AG04450 (cell line): ENCODE measurements around the gene SLC41A1. TPM values are rescaled to one million over a fixed set of nuclear protein-coding genes. Genes with fewer than 3 reads are reported as not detected.

Experiments used
- CTCF ChIA-PET: fragments of 300-600, 350-600 bp; formaldehyde crosslinking; extraction: SDS; loops from one replicate; lab custom pipeline; 2022; ENCODE audit warnings: antibody characterized with exemption, inconsistent platforms; lab: Charles Lee
- POLR2A ChIA-PET: fragments of 350-600 bp; formaldehyde crosslinking; extraction: SDS; loops from one replicate; lab custom pipeline; 2021; ENCODE audit warnings: antibody characterized with exemption, inconsistent platforms; lab: Yijun Ruan, JAX
- DNase-seq: peaks from one replicate; pipeline ENCODE4 v3.0.0-alpha.2; 2011; ENCODE audit warnings: low read depth, low spot score
- H3K27ac ChIP-seq: one replicate; pipeline ENCODE4 v1.5.1; 2012; ENCODE audit warnings: low read depth, low read length, control low read depth
- H3K27me3 ChIP-seq: one replicate; pipeline ENCODE4 v1.6.0; 2012; ENCODE audit warnings: low read length; ENCODE audit not compliant: control insufficient read depth, insufficient read depth
- H3K4me3 ChIP-seq: 2 replicates; pipeline ENCODE4 v1.5.1; 2011; ENCODE audit warnings: mild to moderate bottlenecking, low read depth, low read length, control low read depth
- H3K9me3 ChIP-seq: 2 replicates; pipeline ENCODE4 v1.5.1; 2012; ENCODE audit warnings: low read length; ENCODE audit not compliant: control insufficient read depth, insufficient read depth
- polyA plus RNA-seq: library from polyadenylated mRNA; depleted of rRNA; stranded (reverse); fragments of >200 nt; gene quantifications from 2 replicates; pipeline ENCODE4 v1.2.3, GENCODE V29; 2011
- TF ChIP-seq, protein P1 (sequence below): IDR thresholded peaks from 2 replicates; pipeline ENCODE4 v1.5.1; 2011; ENCODE audit warnings: low read depth, low read length, control low read depth, inconsistent platforms

SLC41A1 gene
- polyA plus RNA-seq, 1 experiment, result 29.0 TPM

DNA sequence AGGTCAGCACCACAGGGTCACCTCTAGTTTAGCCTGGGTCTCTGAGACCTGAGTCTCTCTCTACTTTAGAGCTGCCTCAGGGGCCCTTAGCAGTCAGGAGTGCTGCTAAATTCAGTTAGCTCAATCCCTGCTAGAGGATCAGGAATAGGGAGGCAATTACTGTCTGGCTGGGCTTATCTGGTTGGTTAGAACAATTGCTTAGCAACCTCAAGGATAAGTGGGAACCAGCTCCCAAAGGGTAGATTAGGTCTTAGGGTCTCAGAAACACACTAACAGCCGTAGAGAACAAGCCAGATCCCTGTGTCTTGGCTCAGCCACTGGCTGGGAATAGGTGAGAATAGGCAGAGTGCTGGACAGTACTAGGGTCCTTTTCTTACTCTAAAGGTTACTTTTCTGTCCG is 29.2 kb upstream of the SLC41A1 start:
- Histone ChIP-seq H3K4me3 (no peak overlapping the region), H3K9me3 (no peaks in the 10 kb centered on the region), H3K27me3 (peaks cover 26% of the 10 kb centered on the region), H3K27ac (no peak overlapping the region)
- POLR2A ChIA-PET, result no interaction called here
- CTCF ChIA-PET, result no interaction called here
- TF ChIP-seq, protein P1, sequence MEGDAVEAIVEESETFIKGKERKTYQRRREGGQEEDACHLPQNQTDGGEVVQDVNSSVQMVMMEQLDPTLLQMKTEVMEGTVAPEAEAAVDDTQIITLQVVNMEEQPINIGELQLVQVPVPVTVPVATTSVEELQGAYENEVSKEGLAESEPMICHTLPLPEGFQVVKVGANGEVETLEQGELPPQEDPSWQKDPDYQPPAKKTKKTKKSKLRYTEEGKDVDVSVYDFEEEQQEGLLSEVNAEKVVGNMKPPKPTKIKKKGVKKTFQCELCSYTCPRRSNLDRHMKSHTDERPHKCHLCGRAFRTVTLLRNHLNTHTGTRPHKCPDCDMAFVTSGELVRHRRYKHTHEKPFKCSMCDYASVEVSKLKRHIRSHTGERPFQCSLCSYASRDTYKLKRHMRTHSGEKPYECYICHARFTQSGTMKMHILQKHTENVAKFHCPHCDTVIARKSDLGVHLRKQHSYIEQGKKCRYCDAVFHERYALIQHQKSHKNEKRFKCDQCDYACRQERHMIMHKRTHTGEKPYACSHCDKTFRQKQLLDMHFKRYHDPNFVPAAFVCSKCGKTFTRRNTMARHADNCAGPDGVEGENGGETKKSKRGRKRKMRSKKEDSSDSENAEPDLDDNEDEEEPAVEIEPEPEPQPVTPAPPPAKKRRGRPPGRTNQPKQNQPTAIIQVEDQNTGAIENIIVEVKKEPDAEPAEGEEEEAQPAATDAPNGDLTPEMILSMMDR, result no peak
- no peak for DNase-seq

DNA sequence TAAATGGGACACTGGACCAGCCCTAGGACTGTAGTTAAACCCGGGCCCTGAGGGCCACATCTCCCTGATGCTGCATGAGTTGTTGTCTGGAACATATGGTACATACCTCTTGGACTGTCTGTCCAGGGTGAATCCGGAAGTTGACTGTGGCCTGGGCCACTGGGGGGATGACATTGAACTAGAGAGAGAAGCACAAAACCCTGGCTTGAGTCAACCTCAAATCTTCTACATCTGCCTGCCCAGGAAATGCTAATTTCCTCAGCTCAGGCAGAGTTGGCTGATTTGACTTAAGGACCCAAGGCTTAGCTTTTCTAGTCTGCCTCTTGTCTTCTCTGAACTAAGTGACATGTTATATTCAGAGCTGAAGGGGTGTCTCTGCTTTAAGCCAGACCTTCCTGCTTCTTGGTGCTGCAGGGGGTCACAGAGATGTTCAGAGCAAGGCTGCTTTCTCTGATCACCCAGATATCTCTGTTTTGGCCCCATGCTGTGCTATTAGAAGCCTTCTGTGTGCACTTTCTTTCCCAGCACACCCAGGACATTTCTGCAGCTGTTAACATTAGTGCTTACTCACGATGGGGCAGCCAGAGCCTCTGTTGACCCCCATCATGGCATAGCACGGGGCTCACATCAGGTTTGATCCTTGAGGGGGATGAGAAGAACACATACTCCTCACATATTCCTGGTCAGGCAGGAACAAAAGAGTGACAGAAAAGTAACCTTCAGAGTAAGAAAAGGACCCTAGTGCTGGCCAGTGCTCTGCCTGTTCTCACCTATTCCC is 27.3 kb upstream of the SLC41A1 start:
- peaks cover 26% of the 10 kb centered on the region for H3K27me3 ChIP-seq
- no peak overlapping the region for H3K4me3 ChIP-seq
- TF ChIP-seq, protein P1, result no peak
- H3K27ac ChIP-seq, result no peak overlapping the region
- no peak for DNase-seq
- CTCF ChIA-PET, result interaction anchor here (1.5 to 1.8 kb wide), 2 partner anchors 49 to 137 kb away, joined by 3 to 6 read pairs; no protein-coding TSS in a partner anchor
- H3K9me3 ChIP-seq, result no peaks in the 10 kb centered on the region
- POLR2A ChIA-PET, result no interaction called here

DNA sequence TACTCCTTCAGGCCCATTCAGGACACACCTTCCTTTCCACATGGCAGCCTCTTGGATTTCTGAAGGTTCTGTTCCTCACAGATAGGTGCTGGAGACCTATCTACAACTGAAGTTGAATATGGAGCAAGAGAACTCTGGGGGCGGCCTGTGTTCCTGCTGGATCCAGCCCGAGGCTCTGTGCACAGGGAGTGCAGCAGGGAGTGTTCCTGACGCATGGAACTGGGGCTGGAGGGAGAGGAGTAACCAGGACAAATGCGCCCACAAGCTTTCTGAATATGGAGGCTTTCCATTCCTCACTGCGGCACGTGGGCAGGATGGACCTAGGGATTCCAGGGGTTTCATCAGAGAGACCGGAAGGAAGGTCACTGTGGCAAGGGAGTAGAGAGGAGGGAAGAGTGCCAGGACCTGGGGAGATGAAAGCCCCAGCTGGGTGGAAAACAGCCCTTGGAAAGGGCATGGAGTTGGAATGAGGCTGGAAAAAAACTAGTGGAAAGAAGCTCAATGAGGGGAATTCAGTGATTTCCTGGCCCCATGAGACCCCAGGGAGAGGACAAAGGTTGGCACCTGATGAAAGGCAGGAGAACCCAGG is 24.5 kb upstream of the SLC41A1 start:
- DNase-seq, result no peak
- H3K27me3 ChIP-seq, result peaks cover 15% of the 10 kb centered on the region
- H3K27ac ChIP-seq, result no peak overlapping the region
- no peak overlapping the region for H3K4me3 ChIP-seq
- H3K9me3 ChIP-seq, result no peaks in the 10 kb centered on the region
- TF ChIP-seq, protein P1, result no peak
- ChIA-PET CTCF (interaction anchor here (1.9 kb wide), 1 partner anchor 140 kb away, joined by 9 read pairs; no protein-coding TSS in a partner anchor), POLR2A (interaction anchor here (0.6 kb wide), 1 partner anchor 25 kb away, joined by 4 read pairs; the partner anchor contains the start of gene SLC41A1)

DNA sequence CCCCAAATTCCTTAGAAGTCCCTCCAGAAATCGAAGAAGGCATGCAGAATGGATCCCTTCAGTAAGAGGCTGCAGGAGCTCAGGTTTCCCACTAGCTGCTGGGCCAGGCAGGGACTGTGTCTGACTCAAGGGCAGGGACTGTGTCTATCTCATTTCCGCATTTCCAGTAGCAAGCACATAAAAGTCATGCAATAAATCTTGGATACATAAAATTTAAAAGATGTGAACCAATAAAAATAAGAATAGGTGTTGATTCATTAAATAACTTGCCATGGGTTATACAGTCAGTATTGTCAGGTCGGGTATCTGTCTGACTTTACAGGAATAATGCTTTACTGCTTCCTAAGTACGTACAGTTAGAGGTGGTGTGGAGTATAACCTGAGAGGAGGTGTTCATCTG is 21.8 kb upstream of the SLC41A1 start:
- TF ChIP-seq, protein P1, result no peak
- no peak for DNase-seq
- Histone ChIP-seq H3K27ac (no peak overlapping the region), H3K9me3 (no peaks in the 10 kb centered on the region), H3K27me3 (peaks cover 15% of the 10 kb centered on the region), H3K4me3 (no peak overlapping the region)
- ChIA-PET CTCF (no interaction called here), POLR2A (no interaction called here)

DNA sequence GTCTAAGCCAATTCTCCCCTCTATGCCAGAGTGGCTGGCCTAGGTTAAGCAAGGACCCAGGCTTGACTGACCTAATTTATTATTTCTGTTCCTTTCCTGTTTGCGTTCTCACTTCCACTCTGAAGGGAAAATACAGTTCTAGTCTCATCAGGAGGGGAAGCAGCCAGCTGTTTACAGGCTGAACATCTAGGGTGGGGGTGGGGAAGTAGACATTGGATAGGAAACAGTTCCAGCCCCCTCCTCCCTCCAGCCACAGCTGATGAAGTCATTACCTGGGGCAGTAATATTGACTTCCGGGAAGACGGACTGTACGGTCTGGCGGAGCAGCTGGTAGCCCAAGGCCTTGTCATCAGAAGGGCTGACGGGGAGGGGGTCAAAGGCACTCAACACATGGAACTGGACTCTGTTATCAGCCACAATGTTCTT is 19.3 kb upstream of the SLC41A1 start:
- no peaks in the 10 kb centered on the region for H3K9me3 ChIP-seq
- H3K27ac ChIP-seq, result no peak overlapping the region
- H3K4me3 ChIP-seq, result no peak overlapping the region
- CTCF ChIA-PET, result no interaction called here
- no peak for DNase-seq
- H3K27me3 ChIP-seq, result peaks cover 24% of the 10 kb centered on the region
- TF ChIP-seq, protein P1, result no peak
- POLR2A ChIA-PET, result no interaction called here
